Eye (tissue), 1 donor: ENCODE results near the gene SLC25A1.
"Not testable (repeated sequence)": the region's sequence is repeated elsewhere in the genome, so short reads cannot be mapped to it uniquely, and the experiment has no call there.

Experiments used
- DNase-seq: peaks from one replicate; pipeline ENCODE4 v3.0.0-alpha.2; 2015

SLC25A1 gene

GRCh38 chr22:19204640-19205039, 26.1 kb upstream of the SLC25A1 start:
- no peak for DNase-seq

- no peak for DNase-seq
Measured at GRCh38 chr22:19203834-19204233, 25.3 kb upstream of the SLC25A1 start.

- DNase-seq: not testable (repeated sequence)
Measured at GRCh38 chr22:19202799-19203186, 24.3 kb upstream of the SLC25A1 start.

- no peak for DNase-seq
Measured at GRCh38 chr22:19201869-19202798, 23.6 kb upstream of the SLC25A1 start.

GRCh38 chr22:19201130-19201868, 22.8 kb upstream of the SLC25A1 start:
- DNase-seq: no peak

GRCh38 chr22:19199479-19199878, 20.9 kb upstream of the SLC25A1 start:
- no peak for DNase-seq

GRCh38 chr22:19197997-19198865, 19.7 kb upstream of the SLC25A1 start:
- no peak for DNase-seq

GRCh38 chr22:19196841-19197612, 18.5 kb upstream of the SLC25A1 start:
- no peak for DNase-seq

GRCh38 chr22:19195796-19196731, 17.5 kb upstream of the SLC25A1 start:
- DNase-seq: no peak

GRCh38 chr22:19194766-19195536, 16.4 kb upstream of the SLC25A1 start:
- no peak for DNase-seq

GRCh38 chr22:19193879-19194278, 15.3 kb upstream of the SLC25A1 start:
- no peak for DNase-seq

- DNase-seq: no peak
Measured at GRCh38 chr22:19187716-19188563, 9.4 kb upstream of the SLC25A1 start.

GRCh38 chr22:19184276-19184997, 5.9 kb upstream of the SLC25A1 start:
- no peak for DNase-seq

GRCh38 chr22:19183216-19183615, 4.7 kb upstream of the SLC25A1 start:
- DNase-seq: no peak

GRCh38 chr22:19182472-19183157, 4.1 kb upstream of the SLC25A1 start:
- no peak for DNase-seq

GRCh38 chr22:19181786-19182471, 3.4 kb upstream of the SLC25A1 start:
- no peak for DNase-seq

GRCh38 chr22:19180740-19181410, 2.3 kb upstream of the SLC25A1 start:
- DNase-seq: no peak
